ENCODE measurements around the gene CISH. TPM values are rescaled to one million over a fixed set of nuclear protein-coding genes. Genes with fewer than 3 reads are reported as not detected.
A peak's percentile ranks its signal among the peaks of the same experiment; 100 is the strongest.

CISH gene
- total and polyA plus RNA-seq, 4 donors, result 37.8 to 104 (median 46.6) TPM

- DNase-seq (no peak), ATAC-seq (ENCODE audit: insufficient read depth, low FRiP score) (no peak)
- peaks cover 0 to 26% (median 5%) of the 10 kb centered on the region in 5 donors for H3K4me1 ChIP-seq (ENCODE audit: control insufficient read depth in 5 of 5, insufficient read depth in 5 of 5, low read length in 5 of 5)
- no peak overlapping the region for H3K9ac ChIP-seq (ENCODE audit: insufficient read depth in 1 of 2, low read length in 2 of 2)
- peaks cover 0 to 4% (median 0%) of the 10 kb centered on the region in 4 donors for H3K36me3 ChIP-seq (ENCODE audit: control insufficient read depth in 4 of 4, insufficient read depth in 4 of 4, low read length in 4 of 4)
- H3K4me3 ChIP-seq, result no peak overlapping the region
- H3K9me3 ChIP-seq (ENCODE audit: control insufficient read depth in 4 of 4, insufficient read depth in 3 of 4, low read length in 3 of 4), result no peaks in the 10 kb centered on the region
- WGBS, 2 donors, result 14 to 43% methylated on average over 5 of the region's 5 CpGs
- H3K27me3 ChIP-seq (ENCODE audit: control insufficient read depth in 3 of 3, insufficient read depth in 3 of 3, low read length in 2 of 3), result no peaks in the 10 kb centered on the region
- TF ChIP-seq CTCF (IDR thresholded peaks at IDR 0.05; ENCODE audit: control extremely low read depth, extremely low read depth), result no peak
- no peak overlapping the region for H3K27ac ChIP-seq (ENCODE audit: low read depth in 1 of 2, low read length in 1 of 2)
Observed at GRCh38 chr3:50632450-50632849, 20.9 kb upstream of the CISH start.

- no peaks in the 10 kb centered on the region for H3K27me3 ChIP-seq (ENCODE audit: control insufficient read depth in 3 of 3, insufficient read depth in 3 of 3, low read length in 2 of 3)
- no peak for TF ChIP-seq CTCF (IDR thresholded peaks at IDR 0.05; ENCODE audit: control extremely low read depth, extremely low read depth)
- 54 to 80% methylated on average over 7 of the region's 7 CpGs for WGBS, 2 donors
- peaks cover 0 to 4% (median 1%) of the 10 kb centered on the region in 4 donors for H3K36me3 ChIP-seq (ENCODE audit: control insufficient read depth in 4 of 4, insufficient read depth in 4 of 4, low read length in 4 of 4)
- DNase-seq, result no peak
- H3K9me3 ChIP-seq (ENCODE audit: control insufficient read depth in 4 of 4, insufficient read depth in 3 of 4, low read length in 3 of 4), result no peaks in the 10 kb centered on the region
- peaks cover 0 to 30% (median 5%) of the 10 kb centered on the region in 5 donors for H3K4me1 ChIP-seq (ENCODE audit: control insufficient read depth in 5 of 5, insufficient read depth in 5 of 5, low read length in 5 of 5)
- no peak for ATAC-seq (ENCODE audit: insufficient read depth, low FRiP score)
- peak overlapping the region in 1 of 2 donors; percentile 2 for H3K27ac ChIP-seq (ENCODE audit: low read depth in 1 of 2, low read length in 1 of 2)
- no peak overlapping the region for H3K4me3 ChIP-seq
- no peak overlapping the region for H3K9ac ChIP-seq (ENCODE audit: insufficient read depth in 1 of 2, low read length in 2 of 2)
Observed at GRCh38 chr3:50630877-50631276, 19.3 kb upstream of the CISH start.

GRCh38 chr3:50630394-50630793, 18.8 kb upstream of the CISH start:
- Histone ChIP-seq H3K9me3 (ENCODE audit: control insufficient read depth in 4 of 4, insufficient read depth in 3 of 4, low read length in 3 of 4) (no peaks in the 10 kb centered on the region), H3K36me3 (ENCODE audit: control insufficient read depth in 4 of 4, insufficient read depth in 4 of 4, low read length in 4 of 4) (peaks cover 0 to 5% (median 2%) of the 10 kb centered on the region in 4 donors), H3K4me3 (no peak overlapping the region), H3K27ac (ENCODE audit: low read depth in 1 of 2, low read length in 1 of 2) (peak overlapping the region in 1 of 2 donors; percentile 42), H3K4me1 (ENCODE audit: control insufficient read depth in 5 of 5, insufficient read depth in 5 of 5, low read length in 5 of 5) (peaks cover 0 to 30% (median 5%) of the 10 kb centered on the region in 5 donors), H3K9ac (ENCODE audit: insufficient read depth in 1 of 2, low read length in 2 of 2) (no peak overlapping the region), H3K27me3 (ENCODE audit: control insufficient read depth in 3 of 3, insufficient read depth in 3 of 3, low read length in 2 of 3) (no peaks in the 10 kb centered on the region)
- 85 to 87% methylated on average over 6 of the region's 6 CpGs for WGBS, 2 donors
- no peak for TF ChIP-seq CTCF (IDR thresholded peaks at IDR 0.05; ENCODE audit: control extremely low read depth, extremely low read depth)
- no peak for DNase-seq
- ATAC-seq (ENCODE audit: insufficient read depth, low FRiP score), result no peak

GRCh38 chr3:50628601-50629000, 17.0 kb upstream of the CISH start:
- WGBS, 2 donors, result 94 to 95% methylated on average over 3 of the region's 3 CpGs
- DNase-seq, result no peak
- peaks cover 0 to 37% (median 19%) of the 10 kb centered on the region in 5 donors for H3K4me1 ChIP-seq (ENCODE audit: control insufficient read depth in 5 of 5, insufficient read depth in 5 of 5, low read length in 5 of 5)
- peak overlapping the region in 1 of 2 donors; percentile 63 for H3K27ac ChIP-seq (ENCODE audit: low read depth in 1 of 2, low read length in 1 of 2)
- H3K9me3 ChIP-seq (ENCODE audit: control insufficient read depth in 4 of 4, insufficient read depth in 3 of 4, low read length in 3 of 4), result no peaks in the 10 kb centered on the region
- peaks cover 0 to 5% (median 2%) of the 10 kb centered on the region in 4 donors for H3K36me3 ChIP-seq (ENCODE audit: control insufficient read depth in 4 of 4, insufficient read depth in 4 of 4, low read length in 4 of 4)
- TF ChIP-seq CTCF (IDR thresholded peaks at IDR 0.05; ENCODE audit: control extremely low read depth, extremely low read depth), result no peak
- ATAC-seq (ENCODE audit: insufficient read depth, low FRiP score), result no peak
- no peak overlapping the region for H3K9ac ChIP-seq (ENCODE audit: insufficient read depth in 1 of 2, low read length in 2 of 2)
- H3K4me3 ChIP-seq, result no peak overlapping the region
- H3K27me3 ChIP-seq (ENCODE audit: control insufficient read depth in 3 of 3, insufficient read depth in 3 of 3, low read length in 2 of 3), result no peaks in the 10 kb centered on the region
